Gastrocnemius medialis (tissue), 4 donors: ENCODE results near the gene DPPA4.

ENCODE experiments used
- POLR2A ChIP-seq, 2 donors: fragments of 450-650 bp; IDR thresholded peaks; one replicate each; pipeline ENCODE4 v1.6.1; 2017; ENCODE audit warnings: antibody characterized with exemption in 2 of 2, mild to moderate bottlenecking in 2 of 2, moderate library complexity in 2 of 2
- TF ChIP-seq, protein P1 (sequence below), 5 experiments: fragments of 450-650 bp in 3 of 5; fragments of 200-600 bp in 2 of 5; sonication (generic) in 2 of 5; IDR thresholded peaks in 4 of 5; conservative IDR thresholded peaks in 1 of 5; 1 replicate in 4 of 5; 2 replicates in 1 of 5; pipeline ENCODE4 v1.5.1; 2016 to 2019; ENCODE audit warnings: antibody characterized with exemption in 5 of 5, mild to moderate bottlenecking in 3 of 5, moderate library complexity in 3 of 5

DNA sequence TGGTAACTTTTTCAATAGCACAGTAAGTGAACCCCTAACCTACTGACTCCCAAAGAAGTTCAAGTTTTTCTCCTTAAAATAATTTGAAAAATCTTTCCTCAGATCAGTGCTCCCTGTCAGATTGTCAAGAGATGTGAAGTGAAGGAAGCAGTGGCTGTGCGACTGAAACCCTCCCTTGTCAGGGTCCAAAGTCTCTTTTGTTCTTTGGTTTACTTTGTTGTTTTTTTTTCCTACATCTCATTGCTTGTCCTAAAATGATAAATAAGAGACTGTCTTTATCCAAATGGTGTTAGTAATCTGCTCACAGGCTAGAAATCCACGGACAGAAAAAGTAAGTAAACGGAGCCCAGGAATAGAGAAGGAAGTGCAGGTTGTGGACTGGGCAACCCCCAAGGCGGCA, 976 bp upstream of the DPPA4 start:
- TF ChIP-seq, protein P1, sequence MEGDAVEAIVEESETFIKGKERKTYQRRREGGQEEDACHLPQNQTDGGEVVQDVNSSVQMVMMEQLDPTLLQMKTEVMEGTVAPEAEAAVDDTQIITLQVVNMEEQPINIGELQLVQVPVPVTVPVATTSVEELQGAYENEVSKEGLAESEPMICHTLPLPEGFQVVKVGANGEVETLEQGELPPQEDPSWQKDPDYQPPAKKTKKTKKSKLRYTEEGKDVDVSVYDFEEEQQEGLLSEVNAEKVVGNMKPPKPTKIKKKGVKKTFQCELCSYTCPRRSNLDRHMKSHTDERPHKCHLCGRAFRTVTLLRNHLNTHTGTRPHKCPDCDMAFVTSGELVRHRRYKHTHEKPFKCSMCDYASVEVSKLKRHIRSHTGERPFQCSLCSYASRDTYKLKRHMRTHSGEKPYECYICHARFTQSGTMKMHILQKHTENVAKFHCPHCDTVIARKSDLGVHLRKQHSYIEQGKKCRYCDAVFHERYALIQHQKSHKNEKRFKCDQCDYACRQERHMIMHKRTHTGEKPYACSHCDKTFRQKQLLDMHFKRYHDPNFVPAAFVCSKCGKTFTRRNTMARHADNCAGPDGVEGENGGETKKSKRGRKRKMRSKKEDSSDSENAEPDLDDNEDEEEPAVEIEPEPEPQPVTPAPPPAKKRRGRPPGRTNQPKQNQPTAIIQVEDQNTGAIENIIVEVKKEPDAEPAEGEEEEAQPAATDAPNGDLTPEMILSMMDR (IDR thresholded peaks at IDR 0.05 in 4 of 5, conservative IDR thresholded peaks at IDR 0.05 in 1 of 5) = no peak
- no peak for TF ChIP-seq POLR2A (IDR thresholded peaks at IDR 0.05)
